Testis (tissue), 3 donors: ENCODE results near the gene PMEPA1. TPM values are rescaled to one million over a fixed set of nuclear protein-coding genes. Genes with fewer than 3 reads are reported as not detected.

ENCODE experiments used
- DNase-seq: peaks from one replicate; pipeline ENCODE4 v3.0.0-alpha.2; 2019
- H3K27ac ChIP-seq, 2 donors: fragments of 200-600 bp; sonication (generic); one replicate each; pipeline ENCODE4 v1.5.1; 2019
- H3K27me3 ChIP-seq: fragments of 200-600 bp; sonication (generic); one replicate; pipeline ENCODE4 v1.5.1; 2019
- H3K36me3 ChIP-seq: fragments of 200-600 bp; sonication (generic); one replicate; pipeline ENCODE4 v1.5.1; 2017; ENCODE audit warnings: low read depth; ENCODE audit errors: missing control alignments
- H3K4me1 ChIP-seq: fragments of 200-600 bp; sonication (generic); one replicate; pipeline ENCODE4 v1.5.1; 2019
- H3K4me3 ChIP-seq, 2 donors: fragments of 200-600 bp; sonication (generic); one replicate each; pipeline ENCODE4 v1.5.1; 2017 to 2019
- H3K9me3 ChIP-seq: fragments of 200-600 bp; sonication (generic); one replicate; pipeline ENCODE4 v1.5.1; 2017
- CTCF ChIP-seq, 3 experiments: fragments of 450-650 bp in 2 of 3; fragments of 200-600 bp in 1 of 3; sonication (generic) in 1 of 3; IDR thresholded peaks; one replicate each; pipeline ENCODE4 v1.5.1; 2016 to 2019; ENCODE audit warnings: antibody characterized with exemption in 3 of 3, mild to moderate bottlenecking in 2 of 3, moderate library complexity in 1 of 3
- POLR2A ChIP-seq: fragments of 450-650 bp; IDR thresholded peaks from one replicate; pipeline ENCODE4 v1.6.1; 2017; ENCODE audit warnings: antibody characterized with exemption, mild to moderate bottlenecking, moderate library complexity
- WGBS, 2 donors: methylation state at CpG; one replicate each; pipeline ENCODE4 v1.1.5; 2018; 5-methylcytosine and 5-hydroxymethylcytosine counted together
- intact Hi-C: fragments of 100-400 bp; cut with DNase I; formaldehyde crosslinking; loops from one replicate; pipeline ENCODE4 v1.15.1; 2023; ENCODE audit warnings: low total_unique reads
- polyA plus RNA-seq: library from polyadenylated mRNA; stranded (reverse); fragments of 350-450 nt; fragmentation: Illumina TruSeq; extraction: RNeasy Lipid Tissue Mini Kit (QIAGEN cat#74804); gene quantifications from one replicate; pipeline ENCODE4 v1.2.3, GENCODE V29; 2014; ENCODE audit warnings: low read depth, low replicate concordance; ENCODE audit not compliant: insufficient read depth
- total RNA-seq, 2 donors: library from RNA; depleted of rRNA; stranded (reverse); fragments of >200 nt; gene quantifications; one replicate each; pipeline ENCODE4 v1.2.3, GENCODE V29; 2016

The PMEPA1 gene
- total and polyA plus RNA-seq, 3 donors from 2014 or later: 8.1 to 16.8 (median 12.1) TPM

DNA sequence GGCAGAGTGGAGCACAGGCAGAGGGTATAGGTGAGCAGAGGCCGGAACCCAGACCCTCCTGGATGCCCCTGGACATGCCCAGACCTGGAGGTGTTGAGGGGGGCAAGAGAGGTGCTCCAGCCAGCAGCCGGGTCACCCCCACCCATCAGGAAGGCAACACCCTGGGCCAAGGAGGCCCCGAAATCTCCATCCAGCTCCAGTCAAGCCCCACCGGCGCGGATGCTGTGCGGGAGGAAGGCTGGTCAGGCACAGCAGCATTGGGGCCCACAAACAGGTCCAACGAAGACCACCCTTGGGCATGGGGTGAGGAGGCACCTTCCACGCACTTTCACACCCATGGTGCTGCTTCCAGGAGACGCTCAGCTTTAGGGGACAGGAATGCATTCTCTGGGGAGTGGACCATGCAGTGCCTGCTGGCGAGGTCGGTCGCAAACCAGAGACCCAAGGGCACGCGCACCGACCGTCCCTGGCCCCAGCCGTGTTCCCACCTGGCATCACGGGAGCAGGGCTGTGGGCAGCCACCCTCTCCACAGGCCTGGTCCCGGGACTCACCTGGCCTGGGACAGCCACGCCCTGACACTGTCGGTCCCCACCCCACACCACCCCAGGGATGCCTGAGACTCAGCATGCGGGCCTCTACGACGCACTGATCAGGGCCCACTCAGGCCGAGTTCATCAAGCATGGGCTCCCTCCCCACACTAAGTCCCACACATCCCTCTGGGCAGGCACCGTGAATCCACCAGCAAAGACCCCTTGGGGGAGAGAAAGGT lies 45.9 kb downstream of the PMEPA1 start:
- DNase-seq: no peak
- Histone ChIP-seq H3K27me3 (no peaks in the 10 kb centered on the region), H3K36me3 (no peaks in the 10 kb centered on the region), H3K4me3 (no peak overlapping the region), H3K9me3 (no peaks in the 10 kb centered on the region), H3K27ac (no peak overlapping the region), H3K4me1 (no peaks in the 10 kb centered on the region)
- 93 to 96% methylated on average over 14 to 27 of the region's 27 CpGs for WGBS, 2 donors
- intact Hi-C loops: no loop called here
- TF ChIP-seq POLR2A (no peak), CTCF (IDR thresholded peaks at IDR 0.05) (no peak)

DNA sequence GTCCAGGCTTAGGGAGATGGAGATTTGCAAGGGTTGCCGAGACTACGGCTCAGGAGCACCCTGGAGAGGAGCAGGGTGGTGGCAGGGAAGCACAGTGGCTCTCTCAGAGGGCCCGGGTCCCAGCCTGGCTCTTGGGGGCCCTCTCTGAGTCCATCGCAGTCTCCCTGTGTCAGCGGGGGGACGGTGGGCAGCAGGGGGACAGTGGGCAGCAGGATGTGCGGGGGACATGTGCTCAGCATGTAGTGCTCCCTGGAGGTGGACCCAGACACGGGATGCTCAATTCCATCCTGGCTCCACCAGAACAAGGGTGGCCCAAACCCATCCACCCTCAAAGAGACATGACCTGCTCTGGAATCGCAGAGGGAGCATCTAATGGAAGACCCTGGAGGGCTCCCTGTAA lies 46.6 kb downstream of the PMEPA1 start:
- Histone ChIP-seq H3K27ac (no peak overlapping the region), H3K36me3 (no peaks in the 10 kb centered on the region), H3K9me3 (no peaks in the 10 kb centered on the region), H3K4me3 (no peak overlapping the region), H3K4me1 (no peaks in the 10 kb centered on the region), H3K27me3 (no peaks in the 10 kb centered on the region)
- intact Hi-C loops: no loop called here
- 92 to 94% methylated on average over 4 to 9 of the region's 9 CpGs for WGBS, 2 donors
- no peak for TF ChIP-seq CTCF (IDR thresholded peaks at IDR 0.05)
- TF ChIP-seq POLR2A: no peak
- DNase-seq: no peak

DNA sequence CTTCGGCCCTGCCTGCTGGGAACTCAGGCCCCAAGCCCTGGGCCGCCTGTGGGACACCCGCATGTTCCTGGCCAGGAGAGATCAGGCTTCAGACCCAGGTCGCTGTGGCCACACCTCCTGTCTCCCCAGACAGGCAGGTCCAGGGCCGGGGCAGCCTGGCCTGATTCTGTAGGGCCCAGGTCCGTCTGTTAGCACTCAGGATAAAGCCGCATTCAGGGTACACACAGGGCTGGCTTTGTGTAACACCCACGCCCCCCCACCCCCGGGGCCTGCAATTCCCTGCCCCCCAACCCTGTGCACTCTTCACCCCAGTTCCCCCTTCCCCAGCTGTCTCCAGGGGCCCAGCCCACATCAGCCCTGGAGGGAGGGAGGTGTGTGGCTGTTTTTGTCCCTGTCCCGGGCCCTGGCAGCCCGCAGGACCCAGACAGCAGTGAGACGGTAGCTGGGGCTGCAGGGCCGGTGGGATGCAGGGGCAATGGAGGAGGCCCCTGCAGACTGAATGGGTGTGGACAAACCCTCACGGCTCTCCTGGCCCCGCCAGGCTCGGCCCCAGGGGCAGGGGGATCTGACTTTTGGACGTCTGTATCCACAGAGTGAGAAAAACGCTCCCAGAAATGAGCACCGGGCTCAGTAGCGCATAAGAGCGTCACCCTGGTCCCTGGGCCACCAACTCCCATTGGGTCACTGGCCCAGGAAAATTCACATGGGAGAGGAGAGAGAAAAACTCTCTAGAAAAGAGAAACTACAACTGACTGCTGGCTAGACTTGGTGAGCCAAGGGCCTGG lies 47.2 kb downstream of the PMEPA1 start:
- no peak for DNase-seq
- H3K4me1 ChIP-seq: no peaks in the 10 kb centered on the region
- no peak for TF ChIP-seq CTCF (IDR thresholded peaks at IDR 0.05)
- TF ChIP-seq POLR2A: no peak
- no peaks in the 10 kb centered on the region for H3K9me3 ChIP-seq
- no peak overlapping the region for H3K4me3 ChIP-seq
- intact Hi-C loops: no loop called here
- H3K27ac ChIP-seq: no peak overlapping the region
- H3K27me3 ChIP-seq: no peaks in the 10 kb centered on the region
- no peaks in the 10 kb centered on the region for H3K36me3 ChIP-seq
- 79 to 85% methylated on average over 11 to 21 of the region's 21 CpGs for WGBS, 2 donors

DNA sequence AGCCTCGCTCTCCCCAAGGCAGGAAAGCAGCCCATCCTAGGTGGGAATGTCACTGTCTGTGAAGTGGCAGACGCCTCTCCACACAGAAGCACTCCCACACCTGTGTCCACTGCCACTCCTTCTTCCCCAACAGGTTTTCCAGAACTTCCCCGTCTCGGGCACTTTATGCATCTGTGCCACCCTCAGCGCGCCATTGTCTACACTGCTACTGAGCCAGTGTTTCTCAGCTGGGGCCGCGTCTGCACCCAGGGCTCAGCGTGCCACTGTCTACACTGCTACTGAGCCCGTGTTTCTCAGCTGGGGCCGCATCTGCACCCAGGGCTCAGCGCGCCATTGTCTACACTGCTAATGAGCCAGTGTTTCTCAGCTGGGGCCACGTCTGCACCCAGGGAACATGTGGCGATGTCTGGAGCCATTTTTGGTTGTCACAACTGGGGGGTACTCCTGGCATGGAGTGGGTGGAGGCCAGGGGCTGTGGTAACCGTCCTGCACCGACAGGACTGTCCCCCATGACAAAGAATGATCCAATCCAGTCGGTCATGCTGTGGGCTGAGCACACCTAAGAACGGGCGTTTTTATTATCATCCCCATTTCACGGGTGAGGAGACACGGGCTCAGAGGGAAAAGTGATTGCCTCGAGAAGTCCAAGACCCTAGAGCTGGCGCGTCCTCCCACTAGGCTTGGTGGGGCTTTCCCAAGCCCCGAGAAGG lies 47.9 kb downstream of the PMEPA1 start:
- Histone ChIP-seq H3K27ac (no peak overlapping the region), H3K27me3 (no peaks in the 10 kb centered on the region), H3K4me3 (no peak overlapping the region), H3K36me3 (no peaks in the 10 kb centered on the region), H3K4me1 (no peaks in the 10 kb centered on the region), H3K9me3 (no peaks in the 10 kb centered on the region)
- no peak for TF ChIP-seq POLR2A
- no peak for TF ChIP-seq CTCF (IDR thresholded peaks at IDR 0.05)
- DNase-seq: no peak
- 93 to 94% methylated on average over 25 to 26 of the region's 26 CpGs for WGBS, 2 donors
- intact Hi-C loops: no loop called here
